ENCODE measurements around the gene E2F4.
A peak's percentile ranks its signal among the peaks of the same experiment; 100 is the strongest.

The E2F4 gene

GRCh38 chr16:67188798-67189197 lies 3.2 kb upstream of the E2F4 start:
- H3K9me3 ChIP-seq, result no peaks in the 10 kb centered on the region
- peaks cover 0 to 9% (median 3%) of the 10 kb centered on the region in 3 donors for H3K36me3 ChIP-seq
- H3K4me1 ChIP-seq, result peaks cover 12 to 41% (median 39%) of the 10 kb centered on the region in 4 donors
- H3K4me3 ChIP-seq, result no peak overlapping the region
- intact Hi-C loops (cut with DNase I; ENCODE audit: low total_unique reads), result loop anchor here (10.0 kb wide), 2 partner anchors 164 to 214 kb away; partner anchors contain the start of gene CBFB
- TF ChIP-seq, protein P1, sequence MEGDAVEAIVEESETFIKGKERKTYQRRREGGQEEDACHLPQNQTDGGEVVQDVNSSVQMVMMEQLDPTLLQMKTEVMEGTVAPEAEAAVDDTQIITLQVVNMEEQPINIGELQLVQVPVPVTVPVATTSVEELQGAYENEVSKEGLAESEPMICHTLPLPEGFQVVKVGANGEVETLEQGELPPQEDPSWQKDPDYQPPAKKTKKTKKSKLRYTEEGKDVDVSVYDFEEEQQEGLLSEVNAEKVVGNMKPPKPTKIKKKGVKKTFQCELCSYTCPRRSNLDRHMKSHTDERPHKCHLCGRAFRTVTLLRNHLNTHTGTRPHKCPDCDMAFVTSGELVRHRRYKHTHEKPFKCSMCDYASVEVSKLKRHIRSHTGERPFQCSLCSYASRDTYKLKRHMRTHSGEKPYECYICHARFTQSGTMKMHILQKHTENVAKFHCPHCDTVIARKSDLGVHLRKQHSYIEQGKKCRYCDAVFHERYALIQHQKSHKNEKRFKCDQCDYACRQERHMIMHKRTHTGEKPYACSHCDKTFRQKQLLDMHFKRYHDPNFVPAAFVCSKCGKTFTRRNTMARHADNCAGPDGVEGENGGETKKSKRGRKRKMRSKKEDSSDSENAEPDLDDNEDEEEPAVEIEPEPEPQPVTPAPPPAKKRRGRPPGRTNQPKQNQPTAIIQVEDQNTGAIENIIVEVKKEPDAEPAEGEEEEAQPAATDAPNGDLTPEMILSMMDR (IDR thresholded peaks at IDR 0.05), result no peak
- no peak for DNase-seq
- H3K27ac ChIP-seq, result no peak overlapping the region
- no peaks in the 10 kb centered on the region for H3K27me3 ChIP-seq

DNA sequence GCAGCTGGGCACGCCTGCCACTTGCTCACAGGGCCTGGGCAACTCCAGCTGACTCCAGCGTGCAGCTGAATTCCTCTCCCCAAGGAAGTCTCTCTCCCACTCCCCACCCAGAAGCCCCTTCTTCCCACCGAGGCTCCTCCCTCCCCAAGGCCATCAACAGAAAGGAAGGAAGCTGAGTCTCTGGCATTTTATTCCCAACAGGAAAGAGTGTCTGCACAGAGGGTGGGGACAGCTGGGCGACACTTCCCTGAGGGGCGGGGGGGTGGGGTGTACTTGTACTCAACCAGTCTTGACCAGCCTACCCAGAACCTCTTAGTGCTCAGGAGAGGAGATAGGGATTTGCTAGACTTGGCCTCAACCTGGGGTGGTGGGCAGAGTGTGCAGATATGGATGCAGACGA lies 1.9 kb upstream of the E2F4 start, which contains the start of gene EXOC3L1:
TSS of gene EXOC3L1 (minus strand) at position 96 of the 400 bp plus-strand sequence. CDS start 460 bp downstream, outside the sequence.
- TF ChIP-seq, protein P1 (IDR thresholded peaks at IDR 0.05), result no peak
- intact Hi-C loops (cut with DNase I; ENCODE audit: low total_unique reads), result no loop called here
- no peaks in the 10 kb centered on the region for H3K9me3 ChIP-seq
- H3K36me3 ChIP-seq, result peaks cover 7 to 21% (median 15%) of the 10 kb centered on the region in 3 donors
- H3K4me3 ChIP-seq, result no peak within 1 kb of the TSS
- no peaks in the 10 kb centered on the region for H3K27me3 ChIP-seq
- no peak within 1 kb of the TSS for H3K27ac ChIP-seq
- DNase-seq, result no peak
- peaks cover 12 to 39% (median 30%) of the 10 kb centered on the region in 4 donors for H3K4me1 ChIP-seq

DNA sequence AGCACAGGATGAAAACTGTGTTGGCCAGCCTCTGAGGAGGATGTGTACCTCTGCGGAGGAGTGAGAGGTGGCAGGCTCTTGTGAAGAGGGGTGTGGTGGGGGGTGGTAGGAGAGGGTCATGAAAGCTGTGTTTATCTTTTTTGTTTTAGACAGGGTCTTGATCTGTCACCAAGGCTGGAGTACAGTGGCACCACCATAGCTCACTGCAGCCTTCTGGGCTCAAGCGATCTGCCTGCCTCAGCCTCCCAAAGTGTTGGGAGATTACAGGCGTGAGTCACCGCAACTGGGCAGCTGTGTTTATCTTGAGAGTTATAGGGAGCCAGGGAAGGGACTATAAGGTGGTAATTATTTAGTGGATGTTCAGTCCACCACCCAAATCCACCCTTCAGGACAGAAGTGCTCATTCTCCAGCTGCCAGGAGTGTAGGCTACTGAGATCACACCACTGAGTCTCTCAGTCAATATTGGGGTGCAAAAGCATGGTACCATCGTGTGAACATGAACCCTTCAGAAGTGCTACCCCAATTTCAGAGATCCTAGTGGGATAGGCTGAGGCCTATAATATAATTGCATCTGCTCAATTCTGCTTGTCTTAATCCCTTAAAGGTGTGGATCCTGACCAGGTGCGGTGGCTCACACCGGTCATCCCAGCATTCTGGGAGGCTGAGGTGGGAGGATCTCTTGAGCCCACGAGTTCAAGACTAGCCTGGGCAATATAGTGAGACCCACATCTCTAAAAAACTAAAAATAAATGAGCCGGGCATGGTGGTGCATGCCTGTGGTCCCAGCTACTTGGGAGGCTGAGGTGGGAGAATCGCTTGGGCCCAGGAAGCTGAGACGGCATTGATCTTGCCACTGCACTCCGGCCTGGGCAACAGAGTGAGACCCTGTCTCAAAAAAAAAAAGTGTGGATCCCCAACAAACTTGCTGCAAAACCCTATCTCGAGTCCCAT lies 1.2 kb upstream of the E2F4 start:
- Histone ChIP-seq H3K4me3 (no peak overlapping the region), H3K27me3 (no peaks in the 10 kb centered on the region), H3K9me3 (no peaks in the 10 kb centered on the region), H3K27ac (no peak overlapping the region), H3K36me3 (peaks cover 14 to 28% (median 22%) of the 10 kb centered on the region in 3 donors), H3K4me1 (peaks cover 12 to 32% (median 23%) of the 10 kb centered on the region in 4 donors)
- no peak for DNase-seq
- TF ChIP-seq, protein P1 (IDR thresholded peaks at IDR 0.05), result no peak
- intact Hi-C loops (cut with DNase I; ENCODE audit: low total_unique reads), result no loop called here

DNA sequence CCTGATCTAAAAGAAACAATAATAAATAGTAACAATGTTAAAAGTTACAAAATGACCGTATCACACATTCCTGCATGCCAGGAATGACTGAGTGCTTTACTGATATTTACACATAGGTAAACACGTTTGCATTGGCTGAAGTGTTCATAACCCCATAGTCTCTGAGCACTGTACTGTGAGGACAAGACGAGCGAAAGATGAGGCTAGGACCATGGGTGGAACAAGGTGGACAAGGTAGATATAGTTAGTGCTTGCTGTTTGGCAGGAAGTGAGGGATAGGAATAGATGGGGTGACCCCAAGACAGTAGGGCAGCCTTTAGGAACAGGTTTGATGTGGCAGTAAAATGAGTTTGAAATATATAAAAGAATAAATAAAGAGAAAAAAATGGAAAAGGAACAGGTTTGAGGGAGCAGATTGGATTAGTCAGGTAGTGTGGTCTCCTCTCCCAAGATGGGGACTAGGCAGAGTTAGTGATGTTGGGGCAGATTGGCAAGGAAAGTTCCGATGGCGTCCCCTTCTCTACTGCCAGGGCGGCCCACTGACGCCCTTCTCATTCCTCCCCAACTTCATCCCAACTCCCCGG lies 452 bp upstream of the E2F4 start:
- H3K36me3 ChIP-seq, result peaks cover 22 to 36% (median 30%) of the 10 kb centered on the region in 3 donors
- intact Hi-C loops (cut with DNase I; ENCODE audit: low total_unique reads), result no loop called here
- no peak for DNase-seq
- peak overlapping the region in 1 of 2 donors; percentile 75 for H3K27ac ChIP-seq
- H3K4me3 ChIP-seq, result peak overlapping the region; percentile 68 to 87
- peaks cover 12 to 28% (median 22%) of the 10 kb centered on the region in 4 donors for H3K4me1 ChIP-seq
- TF ChIP-seq, protein P1 (IDR thresholded peaks at IDR 0.05), result no peak
- no peaks in the 10 kb centered on the region for H3K27me3 ChIP-seq
- H3K9me3 ChIP-seq, result no peaks in the 10 kb centered on the region

GRCh38 chr16:67192781-67193361 lies 916 bp downstream of the E2F4 start:
- no peaks in the 10 kb centered on the region for H3K9me3 ChIP-seq
- peaks cover 12 to 29% (median 22%) of the 10 kb centered on the region in 4 donors for H3K4me1 ChIP-seq
- intact Hi-C loops (cut with DNase I; ENCODE audit: low total_unique reads), result no loop called here
- TF ChIP-seq, protein P1 (IDR thresholded peaks at IDR 0.05), result no peak
- H3K4me3 ChIP-seq, result peak overlapping the region; percentile 68 to 87
- H3K27ac ChIP-seq, result peak overlapping the region; percentile 66 to 75
- DNase-seq, result no peak
- H3K27me3 ChIP-seq, result no peaks in the 10 kb centered on the region
- peaks cover 36 to 50% (median 43%) of the 10 kb centered on the region in 3 donors for H3K36me3 ChIP-seq
